ENCODE results near the gene TRANK1.

GRCh38 chr3:36813305-36813704, 131.5 kb downstream of the TRANK1 start:
- TF ChIP-seq CTCF (IDR thresholded peaks at IDR 0.05), result no peak
- no peak for TF ChIP-seq POLR2AphosphoS5 (IDR thresholded peaks at IDR 0.05)
- no peak for TF ChIP-seq POLR2A (IDR thresholded peaks at IDR 0.05)
- TF ChIP-seq EP300 (IDR thresholded peaks at IDR 0.05), result no peak

All from upper lobe of left lung (tissue), 4 donors.